GM06990 (cell line): ENCODE measurements around the gene RAB7B.

Experiments used
- DNase-seq: peaks from one replicate; pipeline ENCODE4 v3.0.0-alpha.2; 2011; ENCODE audit not compliant: insufficient read length; ENCODE audit errors: extremely low read depth
- H3K27me3 ChIP-seq: replicated peaks from 2 replicates; pipeline ENCODE4 v1.6.0; 2011; ENCODE audit warnings: low read length; ENCODE audit not compliant: control insufficient read depth, insufficient read depth
- H3K36me3 ChIP-seq: 2 replicates; pipeline ENCODE4 v1.5.1; 2011; ENCODE audit warnings: low read length; ENCODE audit not compliant: control insufficient read depth, insufficient read depth
- H3K4me3 ChIP-seq: replicated peaks from 2 replicates; pipeline ENCODE4 v1.5.1; 2011; ENCODE audit warnings: low read depth, mild to moderate bottlenecking, control low read depth, low read length
- CTCF ChIP-seq: IDR thresholded peaks from 2 replicates; pipeline ENCODE4 v1.5.1; 2011; ENCODE audit warnings: low read length, control low read depth, mild to moderate bottlenecking, inconsistent platforms; ENCODE audit not compliant: insufficient read depth, poor library complexity, severe bottlenecking

The RAB7B gene

DNA sequence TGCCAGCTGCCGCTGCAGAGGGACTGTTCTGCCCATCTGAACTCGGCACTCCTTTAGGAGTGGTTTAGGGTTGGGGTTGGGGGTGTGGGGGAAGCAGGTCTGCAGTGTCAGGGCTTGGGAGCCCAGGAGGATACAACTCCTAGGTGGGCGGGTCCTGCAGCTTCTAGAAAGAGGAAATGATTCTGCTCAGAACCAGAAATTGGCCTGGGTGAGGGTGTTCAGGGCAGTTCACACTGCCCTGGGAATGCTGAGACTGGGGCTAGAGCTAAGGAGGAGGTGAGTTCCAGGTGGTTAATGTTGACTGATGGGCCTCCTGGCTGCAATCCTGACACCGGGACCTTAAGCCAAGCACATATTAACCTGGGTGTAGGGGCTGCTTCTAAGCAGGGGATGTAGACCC lies 55.2 kb downstream of the RAB7B start:
- peaks cover 1% of the 10 kb centered on the region for H3K27me3 ChIP-seq
- TF ChIP-seq CTCF = no peak
- no peaks in the 10 kb centered on the region for H3K36me3 ChIP-seq
- H3K4me3 ChIP-seq = no peak overlapping the region
- DNase-seq = no peak

DNA sequence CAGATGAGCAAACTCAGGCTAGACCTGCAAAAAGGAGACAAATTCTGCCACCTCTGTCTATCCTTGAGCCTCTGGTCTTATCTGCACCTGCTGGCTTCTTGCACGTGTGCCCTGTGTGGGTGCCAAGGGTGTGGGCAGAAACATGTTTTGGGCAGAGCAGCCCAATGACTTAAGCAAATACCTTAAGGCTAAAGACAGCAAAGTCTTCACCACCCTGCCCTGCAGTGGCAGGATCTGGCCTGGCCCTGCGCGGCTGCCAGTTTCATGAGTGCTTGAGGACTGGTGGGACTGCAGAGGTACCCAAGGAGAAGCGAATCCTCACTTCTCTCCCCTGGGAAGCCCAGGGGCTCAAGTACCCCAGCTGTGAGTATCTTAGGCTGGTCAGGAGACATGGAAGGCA lies 56.2 kb downstream of the RAB7B start:
- TF ChIP-seq CTCF = no peak
- Histone ChIP-seq H3K4me3 (no peak overlapping the region), H3K27me3 (peaks cover 1% of the 10 kb centered on the region), H3K36me3 (no peaks in the 10 kb centered on the region)
- DNase-seq = no peak

GRCh38 chr1:205945069-205945468 lies 58.1 kb downstream of the RAB7B start:
- DNase-seq = no peak
- Histone ChIP-seq H3K36me3 (no peaks in the 10 kb centered on the region), H3K27me3 (peaks cover 1% of the 10 kb centered on the region), H3K4me3 (no peak overlapping the region)
- TF ChIP-seq CTCF = no peak

DNA sequence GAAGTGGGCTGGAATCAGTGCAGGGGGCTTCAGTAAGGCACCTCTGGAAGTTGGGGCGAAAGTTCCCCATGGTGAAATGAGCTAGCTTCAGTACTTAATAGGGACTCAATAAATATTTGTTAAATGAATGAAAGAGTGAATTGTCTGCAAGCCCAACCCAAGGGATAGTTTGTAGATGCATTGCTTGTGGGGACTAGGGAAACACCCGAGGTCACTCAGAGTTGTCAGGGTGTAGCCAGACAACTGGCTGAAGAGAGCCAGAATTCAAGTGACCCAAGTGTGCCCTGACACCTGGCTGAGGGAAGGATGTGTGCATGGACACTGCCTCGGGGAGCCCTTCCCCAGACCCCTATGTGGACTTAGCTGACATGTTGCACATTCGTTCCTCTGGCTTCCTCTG lies 58.7 kb downstream of the RAB7B start:
- Histone ChIP-seq H3K27me3 (peaks cover 1% of the 10 kb centered on the region), H3K4me3 (no peak overlapping the region), H3K36me3 (no peaks in the 10 kb centered on the region)
- DNase-seq = no peak
- TF ChIP-seq CTCF = no peak

GRCh38 chr1:205943245-205943644 lies 60.0 kb downstream of the RAB7B start, which contains the start of gene SLC26A9:
TSS of gene SLC26A9 (minus strand) at chr1:205943456. CDS start at chr1:205935820, 7,636 bp downstream.
- DNase-seq = no peak
- Histone ChIP-seq H3K27me3 (peaks cover 1% of the 10 kb centered on the region), H3K4me3 (no peak within 1 kb of the TSS), H3K36me3 (no peaks in the 10 kb centered on the region)
- no peak for TF ChIP-seq CTCF

GRCh38 chr1:205942631-205943159 lies 60.5 kb downstream of the RAB7B start:
- TF ChIP-seq CTCF = no peak
- no peaks in the 10 kb centered on the region for H3K36me3 ChIP-seq
- peaks cover 1% of the 10 kb centered on the region for H3K27me3 ChIP-seq
- H3K4me3 ChIP-seq = no peak overlapping the region
- no peak for DNase-seq
